VCaP (cell line): Measurements from ENCODE around the gene GRIK3.

Experiments used
- H3K27ac ChIP-seq: fragments of 450-650 bp; 2 replicates; pipeline ENCODE4 v1.5.1; 2017
- TF ChIP-seq, protein P1 (sequence below): fragments of 450-650 bp; conservative IDR thresholded peaks from 2 replicates; pipeline ENCODE4 v1.5.1; 2017; ENCODE audit warnings: mild to moderate bottlenecking, moderate library complexity

Gene GRIK3

DNA sequence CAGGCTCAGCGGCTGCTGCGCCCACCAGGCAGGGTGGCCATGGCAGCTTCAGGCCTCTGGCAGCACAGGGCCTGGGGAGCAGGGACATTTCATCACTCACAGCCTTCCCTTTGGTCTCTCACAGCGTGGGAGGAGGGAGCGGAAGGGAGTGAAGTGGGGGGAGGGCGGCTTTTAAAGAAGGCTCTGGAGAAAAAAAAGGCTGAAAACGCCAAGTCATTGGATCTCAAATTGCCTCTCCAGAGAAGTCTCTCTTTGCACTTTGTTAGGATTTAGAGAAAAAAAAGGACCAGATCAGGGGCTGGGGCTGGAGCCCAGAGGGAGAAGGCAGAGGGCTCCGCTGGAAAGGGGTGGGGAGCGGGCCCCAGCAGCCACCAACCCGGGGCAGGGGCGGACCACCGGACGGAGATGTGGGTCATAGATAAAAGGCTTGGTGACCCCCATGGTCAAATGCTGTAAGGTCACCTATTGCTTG lies 209.9 kb downstream of the GRIK3 start:
- H3K27ac ChIP-seq, result no peak overlapping the region
- TF ChIP-seq, protein P1, sequence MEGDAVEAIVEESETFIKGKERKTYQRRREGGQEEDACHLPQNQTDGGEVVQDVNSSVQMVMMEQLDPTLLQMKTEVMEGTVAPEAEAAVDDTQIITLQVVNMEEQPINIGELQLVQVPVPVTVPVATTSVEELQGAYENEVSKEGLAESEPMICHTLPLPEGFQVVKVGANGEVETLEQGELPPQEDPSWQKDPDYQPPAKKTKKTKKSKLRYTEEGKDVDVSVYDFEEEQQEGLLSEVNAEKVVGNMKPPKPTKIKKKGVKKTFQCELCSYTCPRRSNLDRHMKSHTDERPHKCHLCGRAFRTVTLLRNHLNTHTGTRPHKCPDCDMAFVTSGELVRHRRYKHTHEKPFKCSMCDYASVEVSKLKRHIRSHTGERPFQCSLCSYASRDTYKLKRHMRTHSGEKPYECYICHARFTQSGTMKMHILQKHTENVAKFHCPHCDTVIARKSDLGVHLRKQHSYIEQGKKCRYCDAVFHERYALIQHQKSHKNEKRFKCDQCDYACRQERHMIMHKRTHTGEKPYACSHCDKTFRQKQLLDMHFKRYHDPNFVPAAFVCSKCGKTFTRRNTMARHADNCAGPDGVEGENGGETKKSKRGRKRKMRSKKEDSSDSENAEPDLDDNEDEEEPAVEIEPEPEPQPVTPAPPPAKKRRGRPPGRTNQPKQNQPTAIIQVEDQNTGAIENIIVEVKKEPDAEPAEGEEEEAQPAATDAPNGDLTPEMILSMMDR, result no peak

DNA sequence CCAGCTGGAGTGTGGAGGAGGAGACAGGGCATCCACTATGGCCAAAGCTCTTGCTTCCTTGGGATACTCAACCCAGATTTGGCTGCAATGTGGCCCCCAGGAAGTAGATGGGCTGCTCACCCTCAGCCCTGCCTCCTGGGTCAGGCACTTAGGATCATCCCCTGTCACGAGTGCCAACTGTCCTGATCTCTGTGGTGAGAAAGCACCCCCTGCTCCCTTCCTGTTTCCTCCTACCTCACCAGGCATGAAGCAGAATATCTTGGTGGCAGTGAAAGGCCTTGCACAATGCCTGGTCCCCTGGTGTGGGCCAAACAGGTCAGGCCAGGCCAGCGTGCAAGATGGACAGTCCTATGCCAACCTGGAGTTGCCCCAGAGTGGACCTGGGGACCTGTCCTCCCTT lies 211.7 kb downstream of the GRIK3 start:
- TF ChIP-seq, protein P1, result no peak
- no peak overlapping the region for H3K27ac ChIP-seq

DNA sequence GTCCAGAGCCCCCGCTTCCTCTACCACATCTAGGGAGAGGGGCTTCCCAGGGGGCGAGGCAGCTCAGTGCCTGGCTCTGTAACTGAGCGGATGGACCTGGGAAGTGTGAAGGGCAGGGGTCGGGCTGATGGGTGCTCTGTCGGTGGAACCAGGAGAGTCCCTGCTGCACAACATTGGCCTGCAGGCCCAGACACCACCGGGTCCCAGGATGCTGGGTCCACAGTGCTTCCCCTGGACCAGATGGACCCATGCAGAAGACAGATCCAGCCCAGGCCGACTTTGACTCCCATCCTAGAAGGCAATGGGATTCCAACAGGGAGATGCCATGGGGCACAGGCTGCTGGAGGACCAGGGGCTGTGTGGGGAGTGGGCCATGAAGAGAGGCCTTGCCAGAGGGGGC lies 212.9 kb downstream of the GRIK3 start:
- TF ChIP-seq, protein P1, result no peak

DNA sequence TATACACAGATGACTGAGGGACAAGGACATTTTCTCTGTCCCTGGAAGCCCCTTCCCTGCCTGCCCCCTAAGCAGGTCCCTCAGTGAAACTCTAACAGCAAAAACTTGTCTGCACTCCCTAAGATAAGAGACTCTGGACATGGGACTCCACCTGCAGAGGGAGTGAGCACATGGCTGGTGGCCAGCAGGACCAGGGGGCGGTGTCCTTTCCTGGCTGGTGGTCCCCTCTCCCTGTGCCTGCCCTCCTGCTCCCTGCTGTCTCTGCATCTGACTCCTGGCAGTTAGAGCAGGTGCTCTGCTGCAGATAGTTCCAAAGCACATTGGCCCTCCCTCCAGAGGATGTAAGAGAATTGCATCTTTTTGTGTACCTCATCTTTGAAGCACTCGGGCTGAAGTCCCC lies 215.5 kb downstream of the GRIK3 start:
- TF ChIP-seq, protein P1, result no peak
- no peak overlapping the region for H3K27ac ChIP-seq

More for the DNA sequence above, 212.9 kb downstream of the GRIK3 start:
- no peak overlapping the region for H3K27ac ChIP-seq

DNA sequence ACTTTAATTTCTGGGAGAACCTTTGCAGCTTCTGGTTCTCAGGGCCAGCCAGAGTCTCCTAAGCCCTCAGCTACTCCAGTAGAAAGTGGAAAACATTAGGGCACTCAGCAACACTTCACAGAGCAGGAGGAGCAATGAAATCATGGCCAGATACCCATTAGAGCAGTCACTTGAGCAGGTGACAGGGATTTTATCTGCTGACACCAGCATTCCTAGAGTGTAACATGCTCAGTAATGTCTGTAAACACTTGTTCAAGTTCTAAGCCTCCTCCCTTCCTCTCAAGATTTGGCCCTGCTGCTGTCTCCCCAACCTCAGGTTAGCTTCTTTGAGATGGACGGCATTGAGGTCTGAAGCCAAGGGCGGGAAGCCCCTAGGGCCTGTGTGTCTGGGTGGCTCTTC lies 218.0 kb downstream of the GRIK3 start:
- TF ChIP-seq, protein P1, result no peak
- H3K27ac ChIP-seq, result no peak overlapping the region

DNA sequence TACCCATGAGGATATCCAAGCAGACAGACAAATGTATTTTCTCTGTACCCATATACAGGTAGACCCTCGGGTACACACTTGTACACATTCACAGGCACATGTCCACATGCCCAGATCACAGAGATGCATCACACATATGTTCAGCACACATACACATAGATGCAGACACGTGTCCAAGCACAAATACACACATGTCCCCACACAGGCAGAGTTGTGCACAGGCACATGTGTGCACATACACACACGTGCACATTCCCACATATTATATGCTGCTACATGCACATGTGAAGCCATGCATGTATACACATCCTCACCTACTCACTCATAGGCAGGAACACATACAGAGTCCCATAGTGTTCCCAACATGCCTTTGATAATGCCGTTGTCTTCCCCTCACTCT lies 219.5 kb downstream of the GRIK3 start:
- TF ChIP-seq, protein P1, result no peak
- H3K27ac ChIP-seq, result no peak overlapping the region

DNA sequence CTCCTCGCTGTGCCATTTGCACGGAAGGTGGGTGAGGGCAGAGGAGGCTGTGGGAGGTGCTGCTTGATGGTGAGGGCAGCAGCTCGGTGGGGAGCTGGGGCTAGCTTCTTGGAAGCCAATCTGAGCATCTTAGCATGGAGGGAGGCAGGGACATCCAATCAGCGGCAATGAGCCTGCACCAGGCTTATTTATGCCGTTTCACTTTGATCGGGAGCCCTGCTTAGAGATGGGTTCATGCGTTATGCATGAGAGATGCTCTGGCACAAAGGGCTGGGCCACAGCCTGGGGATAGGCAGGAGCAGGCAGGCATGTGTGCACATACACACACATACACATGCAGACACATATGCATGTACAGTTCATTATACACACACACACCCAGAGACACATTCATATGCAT lies 220.2 kb downstream of the GRIK3 start:
- no peak overlapping the region for H3K27ac ChIP-seq
- TF ChIP-seq, protein P1, result no peak

DNA sequence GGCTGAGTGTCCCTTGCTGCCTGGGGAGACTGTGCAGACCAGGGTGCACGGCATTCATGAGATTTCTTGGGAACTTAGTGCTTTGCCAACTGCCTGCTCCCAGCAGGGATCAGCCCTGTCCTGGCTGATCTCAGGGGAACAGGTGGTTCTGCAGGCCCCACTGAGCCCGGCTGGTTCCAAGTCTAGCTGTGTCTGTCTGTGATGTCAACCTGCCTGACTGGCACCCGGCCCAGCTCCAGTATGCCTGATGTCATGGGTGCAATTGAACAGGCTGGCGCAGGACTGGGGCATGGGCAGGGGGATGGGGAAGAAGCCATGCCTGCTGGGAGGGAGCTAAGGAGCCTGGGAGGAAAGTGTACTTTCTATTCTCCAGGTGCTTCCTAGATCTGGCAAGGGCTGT lies 227.1 kb downstream of the GRIK3 start:
- TF ChIP-seq, protein P1, result no peak
- no peak overlapping the region for H3K27ac ChIP-seq
